HepG2 (cell line): ENCODE data around the gene SCYGR5. TPM values are rescaled to one million over a fixed set of nuclear protein-coding genes. Genes with fewer than 3 reads are reported as not detected.

ENCODE experiments used
- CEBPB ChIP-seq: IDR thresholded peaks from 2 replicates; pipeline ENCODE4 v1.6.1; 2011; ENCODE audit warnings: low read depth, low read length, improper control_type of control experiment, borderline replicate concordance
- EP300 ChIP-seq, 3 experiments: sonication (generic) in 1 of 3; formaldehyde crosslinking in 1 of 3; IDR thresholded peaks; 2 replicates each; pipeline versions ENCODE4 v1.5.1 to v1.6.1; 2011 to 2020; ENCODE audit warnings: low read depth in 2 of 3, low read length in 2 of 3, borderline replicate concordance in 1 of 3, improper control_type of control experiment in 1 of 3, mild to moderate bottlenecking in 1 of 3, missing genetic modification reagents in 1 of 3, moderate library complexity in 1 of 3
- FOXA1 ChIP-seq, 2 experiments: fragments of 450-650 bp in 1 of 2; sonication (generic) in 1 of 2; formaldehyde crosslinking in 1 of 2; IDR thresholded peaks; 2 replicates each; pipeline versions ENCODE4 v1.4.0 to v1.6.1; 2016 to 2020; ENCODE audit warnings: missing genetic modification reagents in 1 of 2
- FOXK2 ChIP-seq: fragments of 450-650 bp; IDR thresholded peaks from 2 replicates; pipeline ENCODE4 v1.6.1; 2016
- GPN1 ChIP-seq: sonication (generic); formaldehyde crosslinking; IDR thresholded peaks from 2 replicates; pipeline ENCODE4 v1.5.1; 2020; ENCODE audit warnings: missing genetic modification reagents, borderline replicate concordance
- HNRNPL ChIP-seq: fragments of 200-400 bp; formaldehyde crosslinking; IDR thresholded peaks from 2 replicates; pipeline ENCODE4 v1.6.1; 2017; ENCODE audit warnings: mild to moderate bottlenecking, low read depth, low read length
- NCOR1 ChIP-seq: fragments of 200-600 bp; sonication (generic); IDR thresholded peaks from 2 replicates; pipeline ENCODE4 v1.7.0; 2017; ENCODE audit warnings: antibody characterized with exemption, low read length, borderline replicate concordance
- NFIC ChIP-seq: IDR thresholded peaks from 2 replicates; pipeline ENCODE4 v1.6.1; 2012; ENCODE audit warnings: mild to moderate bottlenecking, low read length, inconsistent platforms
- NR2F2 ChIP-seq: IDR thresholded peaks from 2 replicates; pipeline ENCODE4 v1.6.1; 2012; ENCODE audit warnings: low read depth, inconsistent platforms, borderline replicate concordance
- PITX1 ChIP-seq: sonication (generic); formaldehyde crosslinking; IDR thresholded peaks from 2 replicates; pipeline ENCODE4 v1.5.1; 2020; ENCODE audit warnings: mild to moderate bottlenecking, missing genetic modification reagents
- RCOR2 ChIP-seq: IDR thresholded peaks from 2 replicates; pipeline ENCODE4 v1.6.1; 2016; ENCODE audit warnings: missing biosample characterization, missing genetic modification reagents
- SP5 ChIP-seq: IDR thresholded peaks from 2 replicates; pipeline ENCODE4 v1.6.1; 2016; ENCODE audit warnings: low read depth, borderline replicate concordance
- TRIM24 ChIP-seq: sonication (generic); formaldehyde crosslinking; IDR thresholded peaks from 2 replicates; pipeline ENCODE4 v1.8.0; 2022; ENCODE audit warnings: mild to moderate bottlenecking, missing genetic modification reagents
- ZBTB7A ChIP-seq: sonication (generic); formaldehyde crosslinking; IDR thresholded peaks from 2 replicates; pipeline ENCODE4 v1.8.0; 2022; ENCODE audit warnings: mild to moderate bottlenecking, missing genetic modification reagents
- ZNF274 ChIP-seq: sonication (generic); formaldehyde crosslinking; IDR thresholded peaks from 2 replicates; pipeline ENCODE4 v1.5.1; 2020; ENCODE audit warnings: mild to moderate bottlenecking, missing genetic modification reagents
- ZNF552 ChIP-seq: sonication (generic); formaldehyde crosslinking; IDR thresholded peaks from 2 replicates; pipeline ENCODE4 v1.9.0; 2022; ENCODE audit warnings: missing genetic modification reagents, mild to moderate bottlenecking, borderline replicate concordance
- ZNF605 ChIP-seq: sonication (generic); formaldehyde crosslinking; IDR thresholded peaks from 2 replicates; pipeline ENCODE4 v1.8.0; 2022; ENCODE audit warnings: mild to moderate bottlenecking, missing genetic modification reagents
- ZNF660 ChIP-seq: sonication (generic); formaldehyde crosslinking; IDR thresholded peaks from 2 replicates; pipeline ENCODE4 v1.5.1; 2020; ENCODE audit warnings: mild to moderate bottlenecking, low read depth, missing genetic modification reagents, borderline replicate concordance
- ZNF709 ChIP-seq: sonication (generic); formaldehyde crosslinking; IDR thresholded peaks from 2 replicates; pipeline ENCODE4 v1.5.0; 2020; ENCODE audit warnings: mild to moderate bottlenecking, missing genetic modification reagents
- ZNF720 ChIP-seq: sonication (generic); formaldehyde crosslinking; IDR thresholded peaks from 2 replicates; pipeline ENCODE4 v1.4.0; 2020; ENCODE audit warnings: missing genetic modification reagents
- ZNF792 ChIP-seq: IDR thresholded peaks from 2 replicates; pipeline ENCODE4 v1.6.1; 2016
- polyA plus RNA-seq, 8 experiments: library from polyadenylated mRNA; depleted of rRNA in 3 of 8; stranded (reverse) in 7 of 8; unstranded in 1 of 8; fragments of >200 nt; fragmentation: Illumina TruSeq in 4 of 8; extraction: Trizol in 4 of 8; gene quantifications; 2 replicates each; pipeline versions ENCODE4 v1.2.1 to v1.2.3, GENCODE V29; 2011 to 2016; ENCODE audit warnings: low read depth in 4 of 8, missing spikeins in 1 of 8, mixed read lengths in 1 of 8; ENCODE audit not compliant: insufficient read depth in 1 of 8
- total RNA-seq, 5 experiments: library from RNA; depleted of rRNA; stranded (reverse); fragments of >200 nt; fragmentation: Illumina TruSeq; extraction: Trizol; gene quantifications; 2 replicates each; pipeline ENCODE4 v1.2.3, GENCODE V29; 2016; ENCODE audit warnings: low read depth in 1 of 5
- TF ChIP-seq, protein P1 (sequence below): sonication (generic); formaldehyde crosslinking; conservative IDR thresholded peaks from 2 replicates; pipeline ENCODE4 v1.4.0; 2020; ENCODE audit warnings: missing genetic modification reagents
- TF ChIP-seq, protein P2 (sequence below): sonication (generic); formaldehyde crosslinking; IDR thresholded peaks from 2 replicates; pipeline ENCODE4 v1.5.1; 2020; ENCODE audit warnings: mild to moderate bottlenecking, missing genetic modification reagents
- TF ChIP-seq, protein P3 (sequence below): sonication (generic); formaldehyde crosslinking; IDR thresholded peaks from 2 replicates; pipeline ENCODE4 v1.9.0; 2022; ENCODE audit warnings: missing genetic modification reagents, mild to moderate bottlenecking, borderline replicate concordance

The SCYGR5 gene
- total and polyA plus RNA-seq, 2 of the 13 experiments (the other 11 are each of a cell fraction or from before 2014, with no cell fraction given), result not detected

DNA sequence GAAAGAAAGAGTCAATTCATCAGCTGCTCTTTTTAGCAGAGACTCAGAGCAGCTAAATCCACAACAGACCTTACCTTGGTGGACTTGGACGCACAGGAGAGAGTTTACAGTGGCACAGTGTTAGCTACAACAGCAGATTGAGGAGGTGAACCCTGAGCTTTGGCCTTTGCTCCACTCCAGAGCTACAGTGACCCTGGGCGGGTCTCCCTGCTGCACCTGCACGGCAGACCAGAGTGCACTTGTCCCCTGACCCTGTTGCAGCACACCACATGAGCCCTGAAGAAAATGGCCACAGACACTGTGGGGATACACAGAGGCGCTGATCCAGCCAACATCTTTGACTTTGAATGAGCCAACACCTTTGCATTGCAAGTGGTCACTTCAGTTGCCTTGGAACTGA is 40.3 kb downstream of the SCYGR5 start (continued):
- no peak for TF ChIP-seq HNRNPL
- TF ChIP-seq ZNF274, result 0 out of 2 replicates have a peak, but pooled peaks have one; percentile 38
- TF ChIP-seq ZNF709 (CRISPR knock-in tag), result 0 out of 2 replicates have a peak, but pooled peaks have one; percentile 28
- TF ChIP-seq, protein P1, sequence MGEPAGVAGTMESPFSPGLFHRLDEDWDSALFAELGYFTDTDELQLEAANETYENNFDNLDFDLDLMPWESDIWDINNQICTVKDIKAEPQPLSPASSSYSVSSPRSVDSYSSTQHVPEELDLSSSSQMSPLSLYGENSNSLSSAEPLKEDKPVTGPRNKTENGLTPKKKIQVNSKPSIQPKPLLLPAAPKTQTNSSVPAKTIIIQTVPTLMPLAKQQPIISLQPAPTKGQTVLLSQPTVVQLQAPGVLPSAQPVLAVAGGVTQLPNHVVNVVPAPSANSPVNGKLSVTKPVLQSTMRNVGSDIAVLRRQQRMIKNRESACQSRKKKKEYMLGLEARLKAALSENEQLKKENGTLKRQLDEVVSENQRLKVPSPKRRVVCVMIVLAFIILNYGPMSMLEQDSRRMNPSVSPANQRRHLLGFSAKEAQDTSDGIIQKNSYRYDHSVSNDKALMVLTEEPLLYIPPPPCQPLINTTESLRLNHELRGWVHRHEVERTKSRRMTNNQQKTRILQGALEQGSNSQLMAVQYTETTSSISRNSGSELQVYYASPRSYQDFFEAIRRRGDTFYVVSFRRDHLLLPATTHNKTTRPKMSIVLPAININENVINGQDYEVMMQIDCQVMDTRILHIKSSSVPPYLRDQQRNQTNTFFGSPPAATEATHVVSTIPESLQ (CRISPR knock-in tag), result no peak
- peak; percentile 92 for TF ChIP-seq NCOR1
- TF ChIP-seq ZBTB7A (CRISPR knock-in tag), result no peak
- TF ChIP-seq, protein P2, sequence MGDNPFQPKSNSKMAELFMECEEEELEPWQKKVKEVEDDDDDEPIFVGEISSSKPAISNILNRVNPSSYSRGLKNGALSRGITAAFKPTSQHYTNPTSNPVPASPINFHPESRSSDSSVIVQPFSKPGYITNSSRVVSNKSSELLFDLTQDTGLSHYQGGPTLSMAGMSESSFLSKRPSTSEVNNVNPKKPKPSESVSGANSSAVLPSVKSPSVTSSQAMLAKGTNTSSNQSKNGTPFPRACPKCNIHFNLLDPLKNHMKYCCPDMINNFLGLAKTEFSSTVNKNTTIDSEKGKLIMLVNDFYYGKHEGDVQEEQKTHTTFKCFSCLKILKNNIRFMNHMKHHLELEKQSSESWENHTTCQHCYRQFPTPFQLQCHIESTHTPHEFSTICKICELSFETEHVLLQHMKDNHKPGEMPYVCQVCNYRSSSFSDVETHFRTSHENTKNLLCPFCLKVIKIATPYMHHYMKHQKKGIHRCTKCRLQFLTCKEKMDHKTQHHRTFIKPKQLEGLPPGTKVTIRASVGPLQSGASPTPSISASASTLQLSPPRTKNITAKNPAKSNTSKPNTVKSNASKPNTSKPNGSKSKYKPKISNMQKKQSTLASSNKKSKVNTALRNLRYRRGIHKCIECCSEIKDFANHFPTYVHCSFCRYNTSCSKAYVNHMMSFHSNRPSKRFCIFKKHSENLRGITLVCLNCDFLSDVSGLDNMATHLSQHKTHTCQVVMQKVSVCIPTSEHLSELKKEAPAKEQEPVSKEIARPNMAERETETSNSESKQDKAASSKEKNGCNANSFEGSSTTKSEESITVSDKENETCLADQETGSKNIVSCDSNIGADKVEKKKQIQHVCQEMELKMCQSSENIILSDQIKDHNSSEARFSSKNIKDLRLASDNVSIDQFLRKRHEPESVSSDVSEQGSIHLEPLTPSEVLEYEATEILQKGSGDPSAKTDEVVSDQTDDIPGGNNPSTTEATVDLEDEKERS, result 0 out of 2 replicates have a peak, but pooled peaks have one; percentile 67
- no peak for TF ChIP-seq ZNF792 (CRISPR knock-in tag)
- TF ChIP-seq NFIC, result no peak
- no peak for TF ChIP-seq FOXK2
- peak in 1 of 2 experiments; percentile 64; a peak in 2 of 4 replicates for TF ChIP-seq EP300 (IDR thresholded peaks at IDR 0.05; ENCODE audit: low read depth in 2 of 2, low read length in 2 of 2)
- no peak for TF ChIP-seq EP300 (CRISPR knock-in tag; IDR thresholded peaks at IDR 0.05; ENCODE audit: borderline replicate concordance)
- TF ChIP-seq RCOR2 (CRISPR knock-in tag), result peak; percentile 78; the same call in 1 of the 2 replicates
- no peak for TF ChIP-seq ZNF552
- peak; percentile 36; the same call in 1 of the 2 replicates for TF ChIP-seq ZNF605
- peak; percentile 92 for TF ChIP-seq NR2F2
- TF ChIP-seq SP5 (CRISPR knock-in tag), result peak; percentile 70
- no peak for TF ChIP-seq ZNF720 (CRISPR knock-in tag)
- no peak for TF ChIP-seq ZNF660 (CRISPR knock-in tag)
- TF ChIP-seq TRIM24 (CRISPR knock-in tag), result peak; percentile 83; the same call in 1 of the 2 replicates
- TF ChIP-seq CEBPB, result peak; percentile 43; the same call in 1 of the 2 replicates
- no peak for TF ChIP-seq GPN1
- TF ChIP-seq PITX1 (CRISPR knock-in tag), result 0 out of 2 replicates have a peak, but pooled peaks have one; percentile 83
- no peak for TF ChIP-seq FOXA1 (IDR thresholded peaks at IDR 0.05)
- no peak for TF ChIP-seq FOXA1 (CRISPR knock-in tag; IDR thresholded peaks at IDR 0.05)
- TF ChIP-seq, protein P3, sequence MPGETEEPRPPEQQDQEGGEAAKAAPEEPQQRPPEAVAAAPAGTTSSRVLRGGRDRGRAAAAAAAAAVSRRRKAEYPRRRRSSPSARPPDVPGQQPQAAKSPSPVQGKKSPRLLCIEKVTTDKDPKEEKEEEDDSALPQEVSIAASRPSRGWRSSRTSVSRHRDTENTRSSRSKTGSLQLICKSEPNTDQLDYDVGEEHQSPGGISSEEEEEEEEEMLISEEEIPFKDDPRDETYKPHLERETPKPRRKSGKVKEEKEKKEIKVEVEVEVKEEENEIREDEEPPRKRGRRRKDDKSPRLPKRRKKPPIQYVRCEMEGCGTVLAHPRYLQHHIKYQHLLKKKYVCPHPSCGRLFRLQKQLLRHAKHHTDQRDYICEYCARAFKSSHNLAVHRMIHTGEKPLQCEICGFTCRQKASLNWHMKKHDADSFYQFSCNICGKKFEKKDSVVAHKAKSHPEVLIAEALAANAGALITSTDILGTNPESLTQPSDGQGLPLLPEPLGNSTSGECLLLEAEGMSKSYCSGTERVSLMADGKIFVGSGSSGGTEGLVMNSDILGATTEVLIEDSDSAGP (CRISPR knock-in tag), result peak; percentile 52; the same call in 1 of the 2 replicates
